ENCODE data around the gene GDF10.

GRCh38 chr10:47349516-47349915 is 49.5 kb downstream of the GDF10 start:
- TF ChIP-seq CTCF (IDR thresholded peaks at IDR 0.05) (no peak), POLR2A (IDR thresholded peaks at IDR 0.05) (no peak)

Measured in esophagus squamous epithelium (tissue), 4 donors.